GM12878 (cell line): ENCODE measurements around the gene TOR1B. TPM values are rescaled to one million over a fixed set of nuclear protein-coding genes. Genes with fewer than 3 reads are reported as not detected.

Source experiments
- CBX3 ChIP-seq: fragments of 200-600 bp; sonication (generic); IDR thresholded peaks from 2 replicates; pipeline ENCODE4 v1.6.1; 2016; ENCODE audit warnings: low read depth, borderline replicate concordance
- CHD4 ChIP-seq: fragments of 200-600 bp; sonication (generic); IDR thresholded peaks from 2 replicates; pipeline ENCODE4 v1.6.1; 2016; ENCODE audit warnings: mild to moderate bottlenecking
- EGR1 ChIP-seq, 2 experiments: IDR thresholded peaks; 1 replicate in 1 of 2; 2 replicates in 1 of 2; pipeline ENCODE4 v1.6.1; 2011 to 2012; ENCODE audit warnings: low read depth in 2 of 2, low read length in 2 of 2, borderline replicate concordance in 1 of 2, mild to moderate bottlenecking in 1 of 2, moderate library complexity in 1 of 2
- EZH2 ChIP-seq: IDR thresholded peaks from 2 replicates; pipeline ENCODE4 v1.6.1; 2012; ENCODE audit warnings: low read depth, mild to moderate bottlenecking, control low read depth, inconsistent platforms, low read length, borderline replicate concordance; ENCODE audit not compliant: control insufficient read depth
- FOXK2 ChIP-seq: fragments of 450-650 bp; IDR thresholded peaks from 2 replicates; pipeline ENCODE4 v1.6.1; 2017; ENCODE audit warnings: mild to moderate bottlenecking, moderate library complexity
- HDGF ChIP-seq: fragments of 450-650 bp; IDR thresholded peaks from 2 replicates; pipeline ENCODE4 v1.6.1; 2016; ENCODE audit warnings: antibody characterized with exemption
- JUNB ChIP-seq: IDR thresholded peaks from 2 replicates; pipeline ENCODE4 v1.6.1; 2016; ENCODE audit warnings: antibody characterized with exemption, mild to moderate bottlenecking
- KAT2A ChIP-seq: conservative IDR thresholded peaks from 2 replicates; pipeline ENCODE4 v1.6.1; 2011; ENCODE audit warnings: low read depth, low read length; ENCODE audit not compliant: control insufficient read depth
- KLF5 ChIP-seq: fragments of 450-650 bp; IDR thresholded peaks from 2 replicates; pipeline ENCODE4 v1.6.1; 2014; ENCODE audit warnings: mild to moderate bottlenecking; ENCODE audit not compliant: partially characterized antibody
- MXI1 ChIP-seq: fragments of 150-350 bp; IDR thresholded peaks from 2 replicates; pipeline ENCODE4 v1.6.1; 2011; ENCODE audit warnings: low read depth, mild to moderate bottlenecking, inconsistent platforms, low read length, improper control_type of control experiment
- NR2C1 ChIP-seq: fragments of 450-650 bp; IDR thresholded peaks from 2 replicates; pipeline ENCODE4 v1.6.1; 2017; ENCODE audit warnings: antibody characterized with exemption, mild to moderate bottlenecking, moderate library complexity
- POLR2AphosphoS2 ChIP-seq: IDR thresholded peaks from 2 replicates; pipeline ENCODE4 v1.6.1; 2011; ENCODE audit warnings: low read depth, mild to moderate bottlenecking, low read length, improper control_type of control experiment, moderate library complexity
- RAD21 ChIP-seq: IDR thresholded peaks from 2 replicates; pipeline ENCODE4 v1.6.1; 2011; ENCODE audit warnings: mild to moderate bottlenecking, low read depth, low read length, moderate library complexity; ENCODE audit not compliant: insufficient read depth
- RB1 ChIP-seq: fragments of 450-650 bp; formaldehyde crosslinking; IDR thresholded peaks from 2 replicates; pipeline ENCODE4 v1.6.1; 2017; ENCODE audit warnings: mild to moderate bottlenecking, borderline replicate concordance
- SIX5 ChIP-seq: IDR thresholded peaks from 2 replicates; pipeline ENCODE4 v1.6.1; 2011; ENCODE audit warnings: mild to moderate bottlenecking, low read depth, low read length, moderate library complexity; ENCODE audit not compliant: severe bottlenecking
- SMARCA5 ChIP-seq: fragments of 450-650 bp; IDR thresholded peaks from 2 replicates; pipeline ENCODE4 v1.6.1; 2017; ENCODE audit warnings: mild to moderate bottlenecking
- SPI1 ChIP-seq: IDR thresholded peaks from 2 replicates; pipeline ENCODE4 v1.6.1; 2011; ENCODE audit warnings: low read depth, mild to moderate bottlenecking, low read length, moderate library complexity, borderline replicate concordance; ENCODE audit not compliant: insufficient read depth
- STAT3 ChIP-seq: IDR thresholded peaks from 2 replicates; pipeline ENCODE4 v1.6.1; 2011; ENCODE audit warnings: low read depth, low read length, improper control_type of control experiment
- TCF3 ChIP-seq: IDR thresholded peaks from 2 replicates; pipeline ENCODE4 v1.6.1; 2012; ENCODE audit warnings: low read depth, mild to moderate bottlenecking, low read length, borderline replicate concordance; ENCODE audit not compliant: insufficient read depth
- YBX1 ChIP-seq: fragments of 450-650 bp; IDR thresholded peaks from 2 replicates; pipeline ENCODE4 v1.6.1; 2016; ENCODE audit warnings: antibody characterized with exemption
- ZBED1 ChIP-seq: IDR thresholded peaks from 2 replicates; pipeline ENCODE4 v1.6.1; 2016; ENCODE audit warnings: borderline replicate concordance
- ZNF207 ChIP-seq: fragments of 450-650 bp; IDR thresholded peaks from 2 replicates; pipeline ENCODE4 v1.6.1; 2014; ENCODE audit warnings: antibody characterized with exemption, mild to moderate bottlenecking, borderline replicate concordance
- ZNF622 ChIP-seq: fragments of 450-650 bp; IDR thresholded peaks from 2 replicates; pipeline ENCODE4 v1.6.1; 2017; ENCODE audit warnings: mild to moderate bottlenecking, inconsistent platforms
- ZZZ3 ChIP-seq: IDR thresholded peaks from 2 replicates; pipeline ENCODE4 v1.6.1; 2011; ENCODE audit warnings: low read depth; ENCODE audit not compliant: control insufficient read depth, insufficient read length
- polyA plus RNA-seq, 11 experiments: library from polyadenylated mRNA; depleted of rRNA in 4 of 11; unstranded in 6 of 11; stranded (reverse) in 5 of 11; fragments of >200 nt; fragmentation: Nextera tagmentation in 4 of 11; fragmentation: Illumina TruSeq in 1 of 11; extraction: Ambion mirVana in 4 of 11; extraction: Trizol in 1 of 11; gene quantifications; 1 replicate in 1 of 11; 2 replicates in 10 of 11; pipeline versions ENCODE4 v1.2.1 to v1.2.3, GENCODE V29; 2011 to 2016; ENCODE audit warnings: inconsistent platforms in 2 of 11, missing spikeins in 2 of 11, low read depth in 1 of 11
- total RNA-seq, 4 experiments: library from RNA; depleted of rRNA in 3 of 4; stranded (reverse); fragments of >200 nt in 3 of 4; fragmentation: Illumina TruSeq in 1 of 4; extraction: Trizol in 1 of 4; gene quantifications; 2 replicates each; pipeline versions ENCODE4 v1.2.1 to v1.2.3, GENCODE V29; 2013 to 2021
- TF ChIP-seq, protein P1 (sequence below): IDR thresholded peaks from 2 replicates; pipeline ENCODE4 v1.6.1; 2011; ENCODE audit warnings: mild to moderate bottlenecking, low read depth, low read length, moderate library complexity; ENCODE audit not compliant: insufficient replicate concordance
- TF ChIP-seq, protein P2 (sequence below): IDR thresholded peaks from 2 replicates; pipeline ENCODE4 v1.6.1; 2012; ENCODE audit warnings: improper control_type of control experiment, low read depth, low read length; ENCODE audit not compliant: insufficient replicate concordance

Gene TOR1B
- total and polyA plus RNA-seq, 10 of the 15 experiments (the other 5 are each of a cell fraction or from before 2014, with no cell fraction given), result 1.8 to 17.5 (median 9.9) TPM

DNA sequence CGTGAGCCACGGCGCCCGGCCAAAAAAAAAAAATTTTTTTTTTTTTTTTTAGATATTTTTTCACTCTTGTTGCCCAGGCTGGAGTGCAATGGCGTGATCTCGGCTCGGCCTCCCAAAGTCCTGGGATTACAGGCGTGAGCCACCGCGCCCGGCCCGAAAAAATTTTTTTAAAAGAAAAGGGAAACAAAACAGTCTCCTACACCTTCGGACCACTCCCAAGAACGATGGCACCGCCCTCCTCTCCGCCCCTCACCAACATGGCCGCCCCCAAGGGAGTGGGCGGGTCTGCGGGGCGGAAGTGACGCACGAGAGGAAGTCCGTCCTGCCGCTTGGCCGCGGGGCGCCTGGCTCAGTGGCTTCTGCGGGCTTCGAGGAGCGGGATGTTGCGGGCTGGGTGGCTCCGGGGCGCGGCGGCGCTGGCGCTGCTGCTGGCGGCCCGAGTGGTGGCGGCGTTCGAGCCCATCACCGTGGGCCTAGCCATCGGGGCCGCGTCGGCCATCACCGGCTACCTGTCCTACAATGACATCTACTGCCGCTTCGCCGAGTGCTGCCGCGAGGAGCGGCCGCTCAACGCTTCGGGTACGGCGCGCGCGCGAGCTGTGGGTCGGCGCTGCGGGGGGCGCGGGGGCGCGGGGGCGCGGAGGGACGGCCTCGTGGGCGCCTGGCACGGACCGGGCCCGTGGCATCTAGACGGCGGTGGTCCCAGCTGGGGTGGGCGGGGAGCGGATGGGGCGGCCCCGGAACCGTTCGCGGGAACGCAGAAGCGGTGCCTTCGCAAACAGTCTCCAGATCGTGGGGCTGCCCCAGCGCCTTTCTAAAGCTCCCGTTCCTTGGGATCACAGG is at the start of gene TOR1B (continued):
- TF ChIP-seq, protein P1, sequence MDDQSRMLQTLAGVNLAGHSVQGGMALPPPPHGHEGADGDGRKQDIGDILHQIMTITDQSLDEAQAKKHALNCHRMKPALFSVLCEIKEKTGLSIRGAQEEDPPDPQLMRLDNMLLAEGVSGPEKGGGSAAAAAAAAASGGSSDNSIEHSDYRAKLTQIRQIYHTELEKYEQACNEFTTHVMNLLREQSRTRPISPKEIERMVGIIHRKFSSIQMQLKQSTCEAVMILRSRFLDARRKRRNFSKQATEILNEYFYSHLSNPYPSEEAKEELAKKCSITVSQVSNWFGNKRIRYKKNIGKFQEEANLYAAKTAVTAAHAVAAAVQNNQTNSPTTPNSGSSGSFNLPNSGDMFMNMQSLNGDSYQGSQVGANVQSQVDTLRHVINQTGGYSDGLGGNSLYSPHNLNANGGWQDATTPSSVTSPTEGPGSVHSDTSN, result no peak
- TF ChIP-seq KLF5, result no peak
- no peak for TF ChIP-seq SMARCA5
- peak; percentile 30; the same call in 1 of the 2 replicates for TF ChIP-seq RB1
- no peak for TF ChIP-seq JUNB
- TF ChIP-seq ZNF207, result peak; percentile 45; the same call in 1 of the 2 replicates
- TF ChIP-seq TCF3, result 0 out of 2 replicates have a peak, but pooled peaks have one; percentile 21
- TF ChIP-seq CBX3, result no peak
- TF ChIP-seq CHD4, result no peak
- peak; percentile 72 for TF ChIP-seq SPI1
- TF ChIP-seq NR2C1, result peak; percentile 57
- no peak; the same call in 1 of the 2 replicates for TF ChIP-seq MXI1
- TF ChIP-seq EZH2, result no peak
- TF ChIP-seq HDGF, result no peak
- TF ChIP-seq, protein P2, sequence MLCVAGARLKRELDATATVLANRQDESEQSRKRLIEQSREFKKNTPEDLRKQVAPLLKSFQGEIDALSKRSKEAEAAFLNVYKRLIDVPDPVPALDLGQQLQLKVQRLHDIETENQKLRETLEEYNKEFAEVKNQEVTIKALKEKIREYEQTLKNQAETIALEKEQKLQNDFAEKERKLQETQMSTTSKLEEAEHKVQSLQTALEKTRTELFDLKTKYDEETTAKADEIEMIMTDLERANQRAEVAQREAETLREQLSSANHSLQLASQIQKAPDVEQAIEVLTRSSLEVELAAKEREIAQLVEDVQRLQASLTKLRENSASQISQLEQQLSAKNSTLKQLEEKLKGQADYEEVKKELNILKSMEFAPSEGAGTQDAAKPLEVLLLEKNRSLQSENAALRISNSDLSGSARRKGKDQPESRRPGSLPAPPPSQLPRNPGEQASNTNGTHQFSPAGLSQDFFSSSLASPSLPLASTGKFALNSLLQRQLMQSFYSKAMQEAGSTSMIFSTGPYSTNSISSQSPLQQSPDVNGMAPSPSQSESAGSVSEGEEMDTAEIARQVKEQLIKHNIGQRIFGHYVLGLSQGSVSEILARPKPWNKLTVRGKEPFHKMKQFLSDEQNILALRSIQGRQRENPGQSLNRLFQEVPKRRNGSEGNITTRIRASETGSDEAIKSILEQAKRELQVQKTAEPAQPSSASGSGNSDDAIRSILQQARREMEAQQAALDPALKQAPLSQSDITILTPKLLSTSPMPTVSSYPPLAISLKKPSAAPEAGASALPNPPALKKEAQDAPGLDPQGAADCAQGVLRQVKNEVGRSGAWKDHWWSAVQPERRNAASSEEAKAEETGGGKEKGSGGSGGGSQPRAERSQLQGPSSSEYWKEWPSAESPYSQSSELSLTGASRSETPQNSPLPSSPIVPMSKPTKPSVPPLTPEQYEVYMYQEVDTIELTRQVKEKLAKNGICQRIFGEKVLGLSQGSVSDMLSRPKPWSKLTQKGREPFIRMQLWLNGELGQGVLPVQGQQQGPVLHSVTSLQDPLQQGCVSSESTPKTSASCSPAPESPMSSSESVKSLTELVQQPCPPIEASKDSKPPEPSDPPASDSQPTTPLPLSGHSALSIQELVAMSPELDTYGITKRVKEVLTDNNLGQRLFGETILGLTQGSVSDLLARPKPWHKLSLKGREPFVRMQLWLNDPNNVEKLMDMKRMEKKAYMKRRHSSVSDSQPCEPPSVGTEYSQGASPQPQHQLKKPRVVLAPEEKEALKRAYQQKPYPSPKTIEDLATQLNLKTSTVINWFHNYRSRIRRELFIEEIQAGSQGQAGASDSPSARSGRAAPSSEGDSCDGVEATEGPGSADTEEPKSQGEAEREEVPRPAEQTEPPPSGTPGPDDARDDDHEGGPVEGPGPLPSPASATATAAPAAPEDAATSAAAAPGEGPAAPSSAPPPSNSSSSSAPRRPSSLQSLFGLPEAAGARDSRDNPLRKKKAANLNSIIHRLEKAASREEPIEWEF, result no peak
- TF ChIP-seq EGR1 (IDR thresholded peaks at IDR 0.05; ENCODE audit: borderline replicate concordance in 1 of 2, low read depth in 2 of 2, low read length in 2 of 2), result peak in 1 of 2 experiments; percentile 96; a peak in 2 of 3 replicates
- TF ChIP-seq STAT3, result no peak
- TF ChIP-seq ZZZ3, result no peak
- TF ChIP-seq ZBED1, result no peak
- TF ChIP-seq KAT2A, result no peak
- no peak for TF ChIP-seq FOXK2
- peak; percentile 78; the same call in 1 of the 2 replicates for TF ChIP-seq POLR2AphosphoS2
- peak; percentile 76 for TF ChIP-seq SIX5
- TF ChIP-seq RAD21, result no peak
- no peak for TF ChIP-seq YBX1
- TF ChIP-seq ZNF622, result no peak
